AG04449 (cell line): ENCODE measurements around the gene POMGNT2.

ENCODE experiments used
- CTCF ChIA-PET: fragments of 350-600 bp; formaldehyde crosslinking; extraction: SDS; loops from one replicate; lab custom pipeline; 2021; ENCODE audit warnings: antibody characterized with exemption; lab: Yijun Ruan, JAX
- POLR2A ChIA-PET: fragments of 400-600, 350-600 bp; formaldehyde crosslinking; extraction: SDS; loops from one replicate; lab custom pipeline; 2020; ENCODE audit warnings: antibody characterized with exemption, inconsistent platforms; lab: Yijun Ruan, JAX
- DNase-seq: peaks from one replicate; pipeline ENCODE4 v3.0.0-alpha.2; 2010; ENCODE audit warnings: low read depth, low spot score
- H3K4me3 ChIP-seq: 2 replicates; pipeline ENCODE4 v1.5.1; 2011; ENCODE audit warnings: low read depth, mild to moderate bottlenecking, control low read depth, low read length
- TF ChIP-seq, protein P1 (sequence below): IDR thresholded peaks from one replicate; pipeline ENCODE4 v1.5.1; 2011; ENCODE audit warnings: mild to moderate bottlenecking, moderate library complexity, low read length, control low read depth, inconsistent platforms; ENCODE audit not compliant: insufficient read depth; ENCODE audit errors: missing control alignments

Gene POMGNT2

DNA sequence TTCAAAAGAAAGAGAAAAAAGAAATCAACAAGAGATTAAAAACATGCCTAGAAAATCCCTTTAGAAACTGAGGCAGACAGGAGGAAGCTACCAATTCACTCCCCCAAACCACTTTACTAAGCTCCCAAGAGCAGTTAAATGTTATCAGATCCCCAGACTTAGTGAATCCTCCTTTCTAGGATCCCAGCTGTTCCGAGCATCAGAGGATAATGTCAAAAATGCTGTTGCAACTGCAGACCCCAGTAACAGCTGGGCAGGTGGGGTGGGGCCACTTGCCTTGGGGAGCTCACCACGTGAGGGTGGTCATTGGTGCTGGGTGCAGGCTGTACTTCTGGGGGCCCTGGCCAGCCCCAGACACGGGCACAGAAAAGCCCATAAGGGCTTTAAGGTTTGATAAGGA, 9.1 kb downstream of the POMGNT2 start:
- TF ChIP-seq, protein P1, sequence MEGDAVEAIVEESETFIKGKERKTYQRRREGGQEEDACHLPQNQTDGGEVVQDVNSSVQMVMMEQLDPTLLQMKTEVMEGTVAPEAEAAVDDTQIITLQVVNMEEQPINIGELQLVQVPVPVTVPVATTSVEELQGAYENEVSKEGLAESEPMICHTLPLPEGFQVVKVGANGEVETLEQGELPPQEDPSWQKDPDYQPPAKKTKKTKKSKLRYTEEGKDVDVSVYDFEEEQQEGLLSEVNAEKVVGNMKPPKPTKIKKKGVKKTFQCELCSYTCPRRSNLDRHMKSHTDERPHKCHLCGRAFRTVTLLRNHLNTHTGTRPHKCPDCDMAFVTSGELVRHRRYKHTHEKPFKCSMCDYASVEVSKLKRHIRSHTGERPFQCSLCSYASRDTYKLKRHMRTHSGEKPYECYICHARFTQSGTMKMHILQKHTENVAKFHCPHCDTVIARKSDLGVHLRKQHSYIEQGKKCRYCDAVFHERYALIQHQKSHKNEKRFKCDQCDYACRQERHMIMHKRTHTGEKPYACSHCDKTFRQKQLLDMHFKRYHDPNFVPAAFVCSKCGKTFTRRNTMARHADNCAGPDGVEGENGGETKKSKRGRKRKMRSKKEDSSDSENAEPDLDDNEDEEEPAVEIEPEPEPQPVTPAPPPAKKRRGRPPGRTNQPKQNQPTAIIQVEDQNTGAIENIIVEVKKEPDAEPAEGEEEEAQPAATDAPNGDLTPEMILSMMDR = no peak
- DNase-seq = no peak

DNA sequence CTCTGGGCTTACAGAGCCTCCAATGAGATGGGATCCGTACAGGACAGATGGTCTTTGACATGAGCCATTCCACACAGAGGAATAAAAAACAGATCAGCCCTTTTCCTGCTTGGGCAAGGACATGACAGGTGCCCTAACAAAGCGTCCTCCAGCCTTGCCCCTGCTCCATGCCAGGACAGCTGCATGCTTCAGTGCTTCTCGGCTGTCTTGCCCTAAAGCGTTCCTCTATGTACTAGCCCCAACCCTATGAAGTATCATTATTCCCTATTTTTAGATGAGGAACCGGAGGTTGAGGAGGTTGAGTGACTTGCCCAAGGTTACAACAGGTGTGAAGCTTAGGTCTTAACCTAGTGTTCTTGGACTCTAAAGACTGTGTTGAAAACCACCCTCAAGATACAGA, 10.5 kb downstream of the POMGNT2 start:
- TF ChIP-seq, protein P1 = no peak

More for the DNA sequence above, 9.1 kb downstream of the POMGNT2 start:
- ChIA-PET CTCF (interaction anchor here (0.8 kb wide), 1 partner anchor 135 kb away, joined by 3 read pairs; no protein-coding TSS in a partner anchor), POLR2A (no interaction called here)
- H3K4me3 ChIP-seq = no peak overlapping the region

DNA sequence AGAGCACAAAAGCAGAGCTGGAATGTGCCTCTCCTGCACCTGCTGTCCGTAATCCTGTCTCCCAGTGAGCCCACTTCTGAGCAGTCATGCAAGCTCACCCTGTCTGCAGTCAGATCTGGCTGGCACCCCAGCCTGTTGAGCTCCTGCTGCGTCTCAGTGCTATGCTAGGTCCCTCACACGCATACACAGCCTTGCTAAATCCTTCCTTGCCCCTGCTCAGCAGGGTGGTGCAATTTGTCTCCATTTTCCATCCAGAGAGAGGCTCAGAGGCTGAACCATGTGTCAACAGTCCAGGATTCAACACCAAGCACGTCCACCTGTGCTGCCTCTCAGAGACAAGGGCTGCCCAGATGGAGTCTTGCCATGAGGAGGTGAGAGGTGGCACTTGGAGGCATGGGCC, 11.0 kb downstream of the POMGNT2 start:
- DNase-seq = no peak
- H3K4me3 ChIP-seq = no peak overlapping the region
- TF ChIP-seq, protein P1 = no peak
- ChIA-PET POLR2A (no interaction called here), CTCF (no interaction called here)

More for the DNA sequence above, 10.5 kb downstream of the POMGNT2 start:
- POLR2A ChIA-PET = no interaction called here
- no peak overlapping the region for H3K4me3 ChIP-seq
- DNase-seq = no peak
- CTCF ChIA-PET = no interaction called here

DNA sequence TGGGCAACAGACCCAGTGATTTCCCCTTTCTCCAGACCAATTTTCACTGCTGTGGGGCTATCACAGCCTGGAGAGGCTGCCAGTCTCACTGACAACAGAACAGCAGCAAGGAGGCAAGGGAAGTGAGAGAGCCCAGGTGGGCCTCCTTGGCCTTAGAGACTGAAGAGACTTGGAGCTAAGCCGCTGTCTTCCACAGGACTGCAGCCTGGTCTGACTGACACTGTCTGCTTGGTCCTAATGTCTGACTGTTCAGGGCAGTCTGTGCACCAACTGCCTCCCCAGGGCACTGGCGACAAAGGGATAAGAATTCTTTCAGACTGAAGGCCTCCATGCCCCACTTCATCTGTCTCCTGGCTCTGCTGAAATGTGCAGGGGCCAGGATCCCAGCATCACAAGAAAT, 11.5 kb downstream of the POMGNT2 start:
- TF ChIP-seq, protein P1 = no peak
- no peak overlapping the region for H3K4me3 ChIP-seq
- ChIA-PET CTCF (no interaction called here), POLR2A (no interaction called here)
- DNase-seq = no peak

DNA sequence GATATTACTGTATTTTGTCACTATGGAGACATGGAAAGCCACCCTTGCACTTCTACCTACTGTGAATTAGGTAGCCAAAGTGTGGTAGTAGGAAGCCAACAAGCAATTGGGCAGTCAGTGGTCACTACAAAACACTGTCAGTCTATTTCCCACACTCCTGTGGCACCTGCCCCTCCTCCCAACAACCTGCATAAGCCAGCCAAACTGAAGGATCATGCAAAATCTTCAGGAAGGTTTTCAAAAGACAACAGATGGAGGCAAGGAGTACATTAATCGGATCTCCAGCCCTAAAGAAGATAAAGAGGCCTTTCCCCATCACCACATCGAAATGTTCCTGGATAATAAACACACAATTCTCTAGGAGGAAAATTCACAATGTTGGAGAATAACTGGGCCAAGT, 11.9 kb downstream of the POMGNT2 start:
- no peak for DNase-seq
- ChIA-PET CTCF (no interaction called here), POLR2A (no interaction called here)
- no peak overlapping the region for H3K4me3 ChIP-seq
- TF ChIP-seq, protein P1 = no peak

DNA sequence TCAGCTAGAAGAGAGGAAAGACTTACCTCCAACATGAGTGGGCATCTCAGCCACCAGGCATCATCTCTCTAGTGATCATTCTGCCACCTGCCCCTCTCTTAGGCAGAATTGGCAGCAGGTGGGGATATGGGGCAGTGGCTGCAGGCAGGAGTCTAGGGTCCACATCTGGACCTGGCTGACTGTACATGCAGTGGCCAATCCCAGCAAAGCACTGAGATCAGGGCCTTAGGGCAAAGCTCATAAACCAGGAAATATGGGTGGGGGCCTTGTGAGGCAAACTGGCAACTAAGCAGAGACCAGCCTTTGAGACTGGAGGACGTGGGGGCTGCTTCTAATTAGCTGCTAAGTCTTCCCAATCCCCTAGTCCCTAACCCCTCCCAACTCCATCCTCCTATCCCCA, 12.9 kb downstream of the POMGNT2 start:
- H3K4me3 ChIP-seq = no peak overlapping the region
- ChIA-PET CTCF (interaction anchor here (1.2 to 1.3 kb wide), 2 partner anchors 63 to 132 kb away, joined by 3 read pairs; no protein-coding TSS in a partner anchor), POLR2A (no interaction called here)
- DNase-seq = no peak
- TF ChIP-seq, protein P1 = no peak
